SU-DHL-6 (cell line): ENCODE data around the gene TSG101.

Experiments
- H2AFZ ChIP-seq: fragments of 200-600 bp; sonication (generic); 2 replicates; pipeline ENCODE4 v1.6.1; 2014; ENCODE audit warnings: low read depth, mild to moderate bottlenecking, moderate library complexity, mixed read lengths, antibody characterized with exemption, low read length; ENCODE audit not compliant: severe bottlenecking
- H3F3A ChIP-seq: fragments of 200-600 bp; shearing (Covaris generic); 2 replicates; pipeline ENCODE4 v1.6.0; 2016; ENCODE audit warnings: antibody characterized with exemption, mild to moderate bottlenecking; ENCODE audit not compliant: insufficient read depth
- H3K27ac ChIP-seq: fragments of 200-600 bp; sonication (generic); 2 replicates; pipeline ENCODE4 v1.5.1; 2016; ENCODE audit warnings: low read depth, mild to moderate bottlenecking, low read length, moderate library complexity, mixed read lengths
- H3K27me3 ChIP-seq: fragments of 200-600 bp; sonication (generic), shearing (Covaris generic); 2 replicates; pipeline ENCODE4 v1.6.0; 2014; ENCODE audit warnings: mild to moderate bottlenecking, low read length
- H3K36me3 ChIP-seq: fragments of 200-600 bp; sonication (generic); 2 replicates; pipeline ENCODE4 v1.6.1; 2014; ENCODE audit warnings: mild to moderate bottlenecking, low read length, mixed read lengths
- H3K4me2 ChIP-seq: fragments of 300-600, 200-600 bp; shearing (Covaris generic), sonication (generic); 2 replicates; pipeline ENCODE4 v1.6.0; 2014; ENCODE audit warnings: low read length, low read depth, mild to moderate bottlenecking; ENCODE audit not compliant: poor library complexity, severe bottlenecking
- H3K4me3 ChIP-seq: fragments of 200-600 bp; sonication (generic); 2 replicates; pipeline ENCODE4 v1.5.1; 2014; ENCODE audit warnings: antibody characterized with exemption, low read length, mild to moderate bottlenecking, mixed read lengths; ENCODE audit not compliant: insufficient read depth, poor library complexity, severe bottlenecking
- H3K79me2 ChIP-seq: fragments of 200-600 bp; sonication (generic); 2 replicates; pipeline ENCODE4 v1.6.1; 2014; ENCODE audit warnings: mild to moderate bottlenecking, low read length, moderate library complexity; ENCODE audit not compliant: insufficient read depth
- H3K9ac ChIP-seq: fragments of 200-600 bp; sonication (generic); 2 replicates; pipeline ENCODE4 v1.7.0; 2014; ENCODE audit warnings: mild to moderate bottlenecking, low read length
- H3K9me2 ChIP-seq: fragments of 200-600 bp; sonication (generic); replicated peaks from 2 replicates; pipeline ENCODE4 v1.6.1; 2014; ENCODE audit warnings: low read length; ENCODE audit not compliant: insufficient read depth
- H3K9me3 ChIP-seq: fragments of 200-600 bp; sonication (generic); 2 replicates; pipeline ENCODE4 v1.6.1; 2014; ENCODE audit warnings: low read length, mixed read lengths; ENCODE audit not compliant: insufficient read depth
- H4K20me1 ChIP-seq: fragments of 200-600 bp; sonication (generic); 2 replicates; pipeline ENCODE4 v1.6.1; 2014; ENCODE audit warnings: low read depth, mild to moderate bottlenecking, antibody characterized with exemption, low read length, moderate library complexity, mixed read lengths
- EZH2phosphoT487 ChIP-seq: fragments of 200-600 bp; sonication (generic), shearing (Covaris generic); conservative IDR thresholded peaks from 2 replicates; pipeline ENCODE4 v1.6.1; 2018; ENCODE audit warnings: mild to moderate bottlenecking, antibody characterized with exemption, low read length, moderate library complexity, mixed read lengths
- TF ChIP-seq, protein P1 (sequence below): fragments of 200-600 bp; sonication (generic); IDR thresholded peaks from one replicate; pipeline ENCODE4 v1.5.1; 2017; ENCODE audit warnings: antibody characterized with exemption, mild to moderate bottlenecking, low read length, moderate library complexity; ENCODE audit not compliant: insufficient read depth, poor library complexity, severe bottlenecking

The TSG101 gene

DNA sequence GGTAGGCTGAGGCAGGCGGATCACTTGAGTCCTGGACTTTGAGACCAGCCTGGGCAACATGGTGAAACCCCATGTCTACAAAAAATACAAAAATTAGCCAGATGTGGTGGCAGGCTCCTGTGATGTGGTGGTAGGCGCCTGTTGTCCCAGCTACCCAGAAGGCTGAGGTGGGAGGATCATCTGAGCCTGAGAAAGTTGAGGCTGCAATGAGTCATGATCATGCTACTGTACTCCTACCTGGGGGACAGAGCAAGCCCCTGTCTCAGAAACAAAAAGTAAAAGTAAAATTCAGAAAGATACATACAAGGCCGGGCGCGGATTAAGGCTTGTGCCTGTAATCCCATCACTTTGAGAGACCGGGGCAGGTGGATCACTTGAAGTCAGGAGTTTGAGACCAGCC is 64.8 kb downstream of the TSG101 start:
- Histone ChIP-seq H4K20me1 (no peaks in the 10 kb centered on the region), H3K27ac (no peak overlapping the region), H3K9ac (no peak overlapping the region), H2AFZ (no peak overlapping the region), H3K4me2 (no peak overlapping the region), H3F3A (no peaks in the 10 kb centered on the region), H3K36me3 (no peaks in the 10 kb centered on the region), H3K79me2 (no peaks in the 10 kb centered on the region), H3K9me3 (no peaks in the 10 kb centered on the region), H3K27me3 (no peaks in the 10 kb centered on the region), H3K4me3 (no peak overlapping the region), H3K9me2 (no peaks in the 10 kb centered on the region)
- TF ChIP-seq EZH2phosphoT487, result no peak
- TF ChIP-seq, protein P1, sequence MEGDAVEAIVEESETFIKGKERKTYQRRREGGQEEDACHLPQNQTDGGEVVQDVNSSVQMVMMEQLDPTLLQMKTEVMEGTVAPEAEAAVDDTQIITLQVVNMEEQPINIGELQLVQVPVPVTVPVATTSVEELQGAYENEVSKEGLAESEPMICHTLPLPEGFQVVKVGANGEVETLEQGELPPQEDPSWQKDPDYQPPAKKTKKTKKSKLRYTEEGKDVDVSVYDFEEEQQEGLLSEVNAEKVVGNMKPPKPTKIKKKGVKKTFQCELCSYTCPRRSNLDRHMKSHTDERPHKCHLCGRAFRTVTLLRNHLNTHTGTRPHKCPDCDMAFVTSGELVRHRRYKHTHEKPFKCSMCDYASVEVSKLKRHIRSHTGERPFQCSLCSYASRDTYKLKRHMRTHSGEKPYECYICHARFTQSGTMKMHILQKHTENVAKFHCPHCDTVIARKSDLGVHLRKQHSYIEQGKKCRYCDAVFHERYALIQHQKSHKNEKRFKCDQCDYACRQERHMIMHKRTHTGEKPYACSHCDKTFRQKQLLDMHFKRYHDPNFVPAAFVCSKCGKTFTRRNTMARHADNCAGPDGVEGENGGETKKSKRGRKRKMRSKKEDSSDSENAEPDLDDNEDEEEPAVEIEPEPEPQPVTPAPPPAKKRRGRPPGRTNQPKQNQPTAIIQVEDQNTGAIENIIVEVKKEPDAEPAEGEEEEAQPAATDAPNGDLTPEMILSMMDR, result no peak

DNA sequence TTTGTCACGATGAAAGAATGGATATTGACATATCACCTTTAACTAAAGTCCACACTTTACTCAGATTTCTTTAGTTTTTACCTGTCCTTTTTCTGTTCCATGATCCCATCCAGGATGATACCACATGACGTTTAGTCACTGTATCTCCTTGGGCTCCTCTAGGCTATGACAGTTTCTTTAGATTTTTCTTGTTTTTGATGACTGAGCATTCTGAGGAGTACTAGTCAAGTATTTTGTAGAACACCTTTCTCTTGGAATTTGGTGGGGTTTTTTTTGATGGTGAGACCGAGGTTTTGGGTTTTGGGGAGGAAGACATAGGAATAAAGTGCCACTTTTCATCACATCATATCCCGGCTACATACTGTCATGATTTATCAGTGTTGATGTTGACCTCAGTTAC is 67.1 kb downstream of the TSG101 start:
- Histone ChIP-seq H3K4me3 (no peak overlapping the region), H3K27ac (no peak overlapping the region), H3F3A (no peaks in the 10 kb centered on the region), H3K4me2 (no peak overlapping the region), H3K36me3 (no peaks in the 10 kb centered on the region), H3K9me2 (no peaks in the 10 kb centered on the region), H3K9ac (no peak overlapping the region), H3K79me2 (no peaks in the 10 kb centered on the region), H3K9me3 (no peaks in the 10 kb centered on the region), H3K27me3 (no peaks in the 10 kb centered on the region), H2AFZ (no peak overlapping the region), H4K20me1 (no peaks in the 10 kb centered on the region)
- TF ChIP-seq EZH2phosphoT487, result no peak
- TF ChIP-seq, protein P1, result no peak

DNA sequence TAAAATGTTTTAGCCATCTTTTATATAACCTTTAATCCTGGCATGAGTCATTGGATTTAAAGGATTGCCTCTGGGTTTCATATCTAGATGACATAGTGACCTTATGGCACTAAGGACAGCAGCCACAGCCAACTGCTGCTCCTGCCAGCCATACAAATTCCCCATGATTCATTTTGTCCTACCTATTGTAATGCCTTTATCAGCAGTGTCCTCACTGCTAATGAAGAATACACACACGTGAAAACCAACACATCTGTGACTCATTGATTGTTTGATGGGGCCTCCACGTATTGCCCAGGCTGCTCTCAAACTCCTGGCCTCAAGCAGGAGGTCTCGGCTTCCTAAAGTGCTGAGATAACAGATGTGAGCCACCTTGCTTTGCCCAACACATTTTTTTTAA is 69.3 kb downstream of the TSG101 start:
- Histone ChIP-seq H3K9ac (no peak overlapping the region), H3K79me2 (no peaks in the 10 kb centered on the region), H3F3A (no peaks in the 10 kb centered on the region), H3K4me3 (no peak overlapping the region), H3K27me3 (no peaks in the 10 kb centered on the region), H3K4me2 (no peak overlapping the region), H3K9me2 (no peaks in the 10 kb centered on the region), H3K9me3 (no peaks in the 10 kb centered on the region), H4K20me1 (no peaks in the 10 kb centered on the region), H3K36me3 (no peaks in the 10 kb centered on the region), H3K27ac (no peak overlapping the region), H2AFZ (no peak overlapping the region)
- TF ChIP-seq, protein P1, result no peak
- TF ChIP-seq EZH2phosphoT487, result no peak
